GM18502 (cell line): Measurements from ENCODE around the gene ITFG2.
A peak's percentile ranks its signal among the peaks of the same experiment; 100 is the strongest.

Experiments used
- ATAC-seq: cut with Tn5 transposase; IDR thresholded peaks from one replicate; pipeline ENCODE4 v1.9.1; 2021; ENCODE audit warnings: mild to moderate bottlenecking; ENCODE audit not compliant: unreplicated experiment, poor library complexity

Gene ITFG2

GRCh38 chr12:2794736-2795289 lies 17.7 kb upstream of the ITFG2 start, which contains the start of gene FKBP4:
Gene FKBP4 (plus strand): TSS chr12:2794970. CDS start chr12:2795140, 170 bp downstream.
- ATAC-seq: peak; percentile 80

GRCh38 chr12:2795291-2796186 lies 16.9 kb upstream of the ITFG2 start:
- ATAC-seq: peak; percentile 73

- ATAC-seq: no peak
Observed at GRCh38 chr12:2796187-2796666, 16.2 kb upstream of the ITFG2 start.

- no peak for ATAC-seq
Observed at GRCh38 chr12:2797721-2798418, 14.6 kb upstream of the ITFG2 start.

GRCh38 chr12:2800046-2800570 lies 12.4 kb upstream of the ITFG2 start:
- ATAC-seq: no peak

- no peak for ATAC-seq
Observed at GRCh38 chr12:2801044-2801783, 11.3 kb upstream of the ITFG2 start.

- no peak for ATAC-seq
Observed at GRCh38 chr12:2803635-2804392, 8.7 kb upstream of the ITFG2 start.

- no peak for ATAC-seq
Observed at GRCh38 chr12:2804393-2805142, 7.9 kb upstream of the ITFG2 start.

- ATAC-seq: no peak
Observed at GRCh38 chr12:2805143-2805520, 7.3 kb upstream of the ITFG2 start.

GRCh38 chr12:2806700-2807099 lies 5.8 kb upstream of the ITFG2 start:
- no peak for ATAC-seq

- ATAC-seq: no peak
Observed at GRCh38 chr12:2811801-2812200, 667 bp upstream of the ITFG2 start.

GRCh38 chr12:2813214-2814185 lies 1.0 kb downstream of the ITFG2 start:
- peak; percentile 39 for ATAC-seq

- ATAC-seq: no peak
Observed at GRCh38 chr12:2819810-2820209, 7.3 kb downstream of the ITFG2 start.

- no peak for ATAC-seq
Observed at GRCh38 chr12:2820432-2820831, 8.0 kb downstream of the ITFG2 start.

- no peak for ATAC-seq
Observed at GRCh38 chr12:2823483-2823882, 11.0 kb downstream of the ITFG2 start.

- ATAC-seq: no peak
Observed at GRCh38 chr12:2824541-2824940, 12.1 kb downstream of the ITFG2 start.

GRCh38 chr12:2825132-2825531 lies 12.7 kb downstream of the ITFG2 start:
- no peak for ATAC-seq

- ATAC-seq: no peak
Observed at GRCh38 chr12:2826036-2826435, 13.6 kb downstream of the ITFG2 start.
